ENCODE data around the gene CISTR.

The CISTR gene

GRCh38 chr12:53752621-53753020 is 842 bp upstream of the CISTR start:
- no peak for TF ChIP-seq CTCF (IDR thresholded peaks at IDR 0.05; ENCODE audit: low read depth, low read length, missing control alignments)
- in situ Hi-C loops (cut with HindIII; ENCODE audit: low pct_ligation_motif_present, low sequenced_read_pairs), result no loop called here
- H3K27me3 ChIP-seq (replicated peaks), result peaks cover 84% of the 10 kb centered on the region
- no peak overlapping the region for H3K4me3 ChIP-seq (ENCODE audit: low read depth, low read length)
- H3K36me3 ChIP-seq (replicated peaks), result no peaks in the 10 kb centered on the region
- DNase-seq, result no peak
- H3K27ac ChIP-seq, result no peak overlapping the region

- TF ChIP-seq CTCF (IDR thresholded peaks at IDR 0.05; ENCODE audit: low read depth, low read length, missing control alignments), result no peak
- peaks cover 85% of the 10 kb centered on the region for H3K27me3 ChIP-seq (replicated peaks)
- in situ Hi-C loops (cut with HindIII; ENCODE audit: low pct_ligation_motif_present, low sequenced_read_pairs), result no loop called here
- no peak for DNase-seq
- no peak overlapping the region for H3K4me3 ChIP-seq (ENCODE audit: low read depth, low read length)
- H3K36me3 ChIP-seq (replicated peaks), result no peaks in the 10 kb centered on the region
- H3K27ac ChIP-seq, result no peak overlapping the region
These were observed 418 bp upstream of the CISTR start for GRCh38 chr12:53752192-53752601.

- TF ChIP-seq CTCF (IDR thresholded peaks at IDR 0.05; ENCODE audit: low read depth, low read length, missing control alignments), result no peak
- in situ Hi-C loops (cut with HindIII; ENCODE audit: low pct_ligation_motif_present, low sequenced_read_pairs), result no loop called here
- H3K27me3 ChIP-seq (replicated peaks), result peaks cover 89% of the 10 kb centered on the region
These were observed 905 bp downstream of the CISTR start for GRCh38 chr12:53750812-53751335.

GRCh38 chr12:53749986-53750811 is 1.6 kb downstream of the CISTR start:
- no peak overlapping the region for H3K4me3 ChIP-seq (ENCODE audit: low read depth, low read length)

More at GRCh38 chr12:53750812-53751335, 905 bp downstream of the CISTR start:
- no peak overlapping the region for H3K27ac ChIP-seq
- H3K4me3 ChIP-seq (ENCODE audit: low read depth, low read length), result no peak overlapping the region
- no peaks in the 10 kb centered on the region for H3K36me3 ChIP-seq (replicated peaks)
- no peak for DNase-seq

GRCh38 chr12:53748072-53748840 is 3.5 kb downstream of the CISTR start:
- H3K36me3 ChIP-seq (replicated peaks), result no peaks in the 10 kb centered on the region
- no peak for DNase-seq
- no peak overlapping the region for H3K27ac ChIP-seq
- TF ChIP-seq CTCF (IDR thresholded peaks at IDR 0.05; ENCODE audit: low read depth, low read length, missing control alignments), result no peak
- no peak overlapping the region for H3K4me3 ChIP-seq (ENCODE audit: low read depth, low read length)
- in situ Hi-C loops (cut with HindIII; ENCODE audit: low pct_ligation_motif_present, low sequenced_read_pairs), result no loop called here
- H3K27me3 ChIP-seq (replicated peaks), result peaks cover 80% of the 10 kb centered on the region

More at GRCh38 chr12:53749986-53750811, 1.6 kb downstream of the CISTR start:
- in situ Hi-C loops (cut with HindIII; ENCODE audit: low pct_ligation_motif_present, low sequenced_read_pairs), result no loop called here
- DNase-seq, result no peak
- Histone ChIP-seq H3K36me3 (replicated peaks) (no peaks in the 10 kb centered on the region), H3K27me3 (replicated peaks) (peaks cover 85% of the 10 kb centered on the region), H3K27ac (no peak overlapping the region)
- no peak for TF ChIP-seq CTCF (IDR thresholded peaks at IDR 0.05; ENCODE audit: low read depth, low read length, missing control alignments)
